Effector memory CD4-positive, alpha-beta T cell (primary cell): ENCODE data around the gene JAKMIP2.
"Not testable (repeated sequence)": the region's sequence is repeated elsewhere in the genome, so short reads cannot be mapped to it uniquely, and the experiment has no call there.

ENCODE experiments used
- DNase-seq, 3 donors: peaks; one replicate each; pipeline ENCODE4 v3.0.0-alpha.2; 2020
- H3K27ac ChIP-seq: 2 replicates; pipeline ENCODE4 v1.7.0; 2013; ENCODE audit warnings: mild to moderate bottlenecking, low read length, moderate library complexity; ENCODE audit not compliant: insufficient read depth, poor library complexity, severe bottlenecking
- H3K27me3 ChIP-seq: replicated peaks from 2 replicates; pipeline ENCODE4 v1.7.0; 2013; ENCODE audit warnings: mild to moderate bottlenecking, low read length; ENCODE audit not compliant: insufficient read depth, control insufficient read depth, poor library complexity, severe bottlenecking
- H3K36me3 ChIP-seq: 2 replicates; pipeline ENCODE4 v1.7.0; 2013; ENCODE audit warnings: mild to moderate bottlenecking, low read length, moderate library complexity; ENCODE audit not compliant: control insufficient read depth, insufficient read depth
- H3K4me1 ChIP-seq: 2 replicates; pipeline ENCODE4 v1.7.0; 2013; ENCODE audit warnings: low read length, mild to moderate bottlenecking; ENCODE audit not compliant: control insufficient read depth, insufficient read depth, poor library complexity, severe bottlenecking
- H3K4me3 ChIP-seq: 2 replicates; pipeline ENCODE4 v1.7.0; 2013; ENCODE audit warnings: low read length, low read depth, mild to moderate bottlenecking; ENCODE audit not compliant: insufficient read depth, poor library complexity, severe bottlenecking
- H3K9me3 ChIP-seq: 2 replicates; pipeline ENCODE4 v1.7.0; 2013; ENCODE audit warnings: mild to moderate bottlenecking, low read length, moderate library complexity; ENCODE audit not compliant: control insufficient read depth

The JAKMIP2 gene

DNA sequence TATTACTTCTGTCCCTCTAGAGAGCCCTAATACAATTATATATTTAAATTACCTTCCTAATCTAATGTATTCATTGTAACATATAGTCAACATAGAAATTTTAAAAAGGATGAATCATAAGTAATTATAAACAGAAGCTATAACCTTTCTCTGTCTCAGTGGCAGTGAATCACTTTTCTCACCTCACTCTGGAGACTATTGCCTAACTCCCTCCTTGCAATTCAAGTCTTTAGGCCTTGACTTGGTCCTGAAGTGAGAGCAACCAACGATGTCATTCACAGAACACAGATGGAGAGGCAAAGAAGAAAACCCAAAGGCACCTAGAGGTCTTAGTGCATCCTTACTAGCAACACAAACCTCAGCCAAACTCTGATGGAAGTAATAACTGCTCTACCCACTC is 139.4 kb downstream of the JAKMIP2 start:
- Histone ChIP-seq H3K9me3 (no peaks in the 10 kb centered on the region), H3K4me3 (no peak overlapping the region), H3K4me1 (no peaks in the 10 kb centered on the region), H3K27ac (no peak overlapping the region), H3K36me3 (peaks cover 4% of the 10 kb centered on the region), H3K27me3 (no peaks in the 10 kb centered on the region)
- no peak for DNase-seq

DNA sequence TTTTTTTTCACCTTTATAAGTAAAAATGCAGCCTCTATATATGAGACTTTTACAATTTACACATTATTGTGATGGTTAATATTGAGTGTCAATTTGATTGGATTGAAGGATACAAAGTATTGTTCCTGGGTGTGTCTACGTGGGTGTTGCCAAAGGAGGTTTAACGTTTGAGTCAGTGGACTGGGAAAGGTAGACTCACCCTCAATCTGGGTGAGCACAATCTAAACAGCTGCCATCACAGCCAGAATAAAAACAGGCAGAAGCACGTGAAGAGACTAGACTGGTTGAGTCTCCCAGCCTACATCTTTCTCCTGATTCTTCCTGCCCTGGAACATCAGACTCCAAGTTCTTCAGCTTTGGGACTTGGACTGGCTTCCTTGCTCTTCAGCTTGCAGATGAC is 139.9 kb downstream of the JAKMIP2 start:
- Histone ChIP-seq H3K27me3 (no peaks in the 10 kb centered on the region), H3K9me3 (no peaks in the 10 kb centered on the region), H3K4me3 (no peak overlapping the region), H3K36me3 (peaks cover 4% of the 10 kb centered on the region), H3K27ac (no peak overlapping the region), H3K4me1 (no peaks in the 10 kb centered on the region)
- no peak for DNase-seq

DNA sequence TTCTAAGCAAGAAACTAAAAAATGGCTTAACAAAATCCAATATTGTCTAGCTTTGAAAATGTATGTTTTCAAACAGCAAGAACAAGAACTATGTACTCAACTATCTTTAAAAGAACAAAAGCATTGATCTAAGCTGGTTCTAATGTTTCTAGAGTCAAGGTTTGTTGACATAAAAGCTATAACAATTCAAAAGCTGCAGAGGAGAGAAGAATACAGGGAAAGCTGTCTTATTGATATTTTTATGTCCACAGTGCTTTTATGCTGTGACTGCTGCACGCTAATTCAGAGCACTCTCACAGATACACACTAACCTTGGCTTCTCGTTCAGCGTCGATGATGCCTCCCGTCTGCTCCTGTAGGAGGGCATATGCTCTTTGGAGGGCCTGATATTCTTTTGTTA is 143.2 kb downstream of the JAKMIP2 start:
- Histone ChIP-seq H3K27me3 (no peaks in the 10 kb centered on the region), H3K4me1 (no peaks in the 10 kb centered on the region), H3K9me3 (no peaks in the 10 kb centered on the region), H3K27ac (no peak overlapping the region), H3K36me3 (peaks cover 4% of the 10 kb centered on the region), H3K4me3 (no peak overlapping the region)
- DNase-seq, result no peak

DNA sequence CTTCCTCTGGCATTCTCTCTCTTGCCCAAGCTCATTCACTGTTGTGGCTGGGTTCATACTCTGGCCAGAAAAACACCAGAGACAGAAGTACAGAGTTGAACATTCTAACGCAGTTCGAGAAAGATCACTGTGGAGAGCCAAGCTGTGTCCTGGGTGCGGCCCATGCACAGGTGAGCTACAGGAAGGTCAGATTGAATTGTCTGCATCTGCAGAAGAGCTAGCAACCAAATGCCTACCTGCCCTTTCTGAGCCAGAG is 145.9 kb downstream of the JAKMIP2 start:
- Histone ChIP-seq H3K36me3 (peaks cover 4% of the 10 kb centered on the region), H3K4me3 (no peak overlapping the region), H3K4me1 (no peaks in the 10 kb centered on the region), H3K9me3 (no peaks in the 10 kb centered on the region), H3K27ac (no peak overlapping the region), H3K27me3 (no peaks in the 10 kb centered on the region)
- no peak for DNase-seq

DNA sequence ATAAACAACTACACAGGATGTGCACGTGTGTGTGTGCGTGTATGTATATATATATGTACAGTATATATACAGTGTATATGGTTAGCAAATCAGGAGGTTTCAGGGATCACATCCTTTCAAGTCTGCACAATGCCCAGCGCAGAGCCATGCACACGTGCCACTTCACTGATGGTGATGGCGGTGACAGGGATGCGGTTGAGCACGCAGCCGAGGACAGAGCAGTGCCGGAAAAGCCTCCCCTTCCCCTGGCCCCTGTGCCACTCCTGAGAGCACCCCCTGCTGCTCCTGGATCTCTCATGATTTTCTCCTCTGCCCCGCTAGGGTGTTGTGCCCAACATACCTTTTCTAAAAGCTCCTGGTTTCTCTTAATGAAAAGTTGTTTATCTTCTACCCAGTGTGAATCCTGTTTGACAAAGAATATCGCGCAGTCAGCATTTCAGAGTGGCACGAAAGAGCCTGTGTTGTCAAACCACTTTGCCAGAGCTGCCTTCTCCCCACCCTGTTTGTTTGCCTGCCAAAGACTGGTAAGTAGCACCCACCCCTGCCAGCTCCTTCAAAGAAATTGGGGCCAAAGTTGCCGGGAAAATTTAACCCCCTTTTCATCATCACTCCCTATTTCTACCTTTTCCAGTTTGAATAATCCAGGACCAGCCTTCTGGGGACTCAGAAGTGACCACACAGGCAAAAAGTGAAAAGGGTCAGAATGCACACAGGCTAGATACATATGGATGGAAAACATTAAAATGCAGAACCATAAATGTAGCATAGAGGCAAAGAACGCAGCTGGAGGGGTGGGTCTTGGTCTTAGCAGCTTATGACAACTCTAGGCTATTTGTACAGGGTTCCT is 146.4 kb downstream of the JAKMIP2 start:
- Histone ChIP-seq H3K27me3 (no peaks in the 10 kb centered on the region), H3K4me1 (no peaks in the 10 kb centered on the region), H3K4me3 (no peak overlapping the region), H3K27ac (no peak overlapping the region), H3K36me3 (no peaks in the 10 kb centered on the region), H3K9me3 (no peaks in the 10 kb centered on the region)
- DNase-seq, result no peak

DNA sequence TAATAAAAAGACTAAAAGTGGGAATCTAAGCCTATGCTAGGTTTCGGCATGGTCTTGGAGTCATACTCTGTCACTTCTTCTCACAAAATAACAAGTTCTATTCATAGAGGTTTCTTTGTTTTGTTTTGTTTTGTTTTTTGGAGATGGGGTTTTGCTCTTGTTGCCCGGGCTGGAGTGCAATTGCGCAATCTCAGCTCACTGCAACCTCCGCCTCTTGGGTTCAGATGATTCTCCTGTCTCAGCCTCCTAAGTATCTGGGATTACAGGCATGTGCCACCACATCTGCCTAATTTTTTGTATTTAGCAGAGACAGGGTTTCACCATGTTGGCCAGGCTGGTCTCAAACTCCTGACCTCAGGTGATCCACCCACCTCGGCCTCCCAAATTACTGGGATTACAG is 147.1 kb downstream of the JAKMIP2 start:
- H3K36me3 ChIP-seq, H3K27ac ChIP-seq, H3K9me3 ChIP-seq, DNase-seq, H3K27me3 ChIP-seq, H3K4me1 ChIP-seq, H3K4me3 ChIP-seq: not testable (repeated sequence)

DNA sequence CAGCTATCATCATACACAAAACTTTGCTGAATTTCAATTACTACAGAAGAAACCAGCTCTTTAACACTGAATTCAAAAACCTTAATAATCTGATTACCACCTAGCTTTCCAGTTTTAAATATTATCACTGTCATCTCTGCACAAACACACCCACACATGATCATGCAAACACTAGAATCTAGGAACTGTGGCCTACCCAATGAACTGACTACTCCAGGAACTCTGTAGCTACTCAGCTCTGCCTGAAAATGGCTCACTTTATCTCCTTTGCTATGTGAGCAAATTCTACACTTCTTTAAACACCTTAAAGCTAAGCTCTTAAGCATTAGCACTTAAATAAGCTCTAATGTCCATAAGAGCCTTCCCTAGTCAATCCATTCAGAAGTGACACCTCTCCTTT is 149.4 kb downstream of the JAKMIP2 start:
- no peaks in the 10 kb centered on the region for H3K9me3 ChIP-seq
- no peak for DNase-seq
- H3K4me3 ChIP-seq, result no peak overlapping the region
- H3K27me3 ChIP-seq, result no peaks in the 10 kb centered on the region
- no peak overlapping the region for H3K27ac ChIP-seq
- H3K4me1 ChIP-seq, result no peaks in the 10 kb centered on the region
- no peaks in the 10 kb centered on the region for H3K36me3 ChIP-seq

DNA sequence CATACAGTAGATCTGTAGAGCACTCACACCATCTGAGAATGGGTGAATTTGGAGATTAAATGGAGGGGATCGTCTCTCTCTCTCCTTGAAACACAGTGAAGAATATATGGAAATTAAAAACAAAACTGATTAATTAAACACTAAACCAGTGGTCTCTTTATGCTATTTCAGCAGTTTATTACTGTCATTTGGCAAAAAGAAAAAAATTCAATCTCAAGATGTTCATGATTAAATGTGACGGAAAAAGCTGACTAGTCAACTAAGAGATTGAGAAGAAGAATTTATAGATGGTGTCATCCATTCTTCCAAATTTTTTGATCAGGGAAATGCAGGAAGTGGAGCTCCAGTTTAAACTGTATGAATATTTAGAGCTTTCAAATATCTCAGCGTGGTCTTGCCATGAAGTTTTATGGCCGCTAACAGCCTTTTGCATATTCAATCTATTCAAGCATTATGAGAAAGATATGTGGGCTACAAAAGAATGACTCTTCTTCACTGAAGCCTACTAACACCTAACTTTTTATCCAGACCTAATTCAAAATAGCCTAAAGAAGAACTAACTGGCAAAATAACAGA is 151.0 kb downstream of the JAKMIP2 start:
- no peak for DNase-seq
- Histone ChIP-seq H3K27me3 (no peaks in the 10 kb centered on the region), H3K27ac (no peak overlapping the region), H3K4me3 (no peak overlapping the region), H3K4me1 (no peaks in the 10 kb centered on the region), H3K9me3 (no peaks in the 10 kb centered on the region), H3K36me3 (no peaks in the 10 kb centered on the region)

DNA sequence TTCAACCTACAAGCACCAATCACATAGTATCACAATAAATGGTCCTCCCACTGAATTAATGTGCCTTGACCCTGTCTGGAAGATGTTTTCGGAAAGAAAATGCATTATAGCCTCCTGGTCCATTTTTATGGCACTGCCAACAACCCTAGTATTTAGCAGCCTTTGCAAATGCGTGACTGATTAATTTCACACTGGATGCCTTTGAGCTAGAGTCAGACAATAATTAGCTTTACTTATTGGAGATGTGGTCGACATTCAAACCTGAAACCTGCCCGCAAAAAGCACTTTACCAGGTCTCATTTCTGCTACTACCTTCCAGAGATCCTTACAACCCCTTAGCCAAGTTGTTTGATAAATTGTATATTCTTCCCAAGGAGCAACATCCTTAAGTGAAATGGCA is 153.3 kb downstream of the JAKMIP2 start:
- H3K36me3 ChIP-seq, result no peaks in the 10 kb centered on the region
- no peak overlapping the region for H3K27ac ChIP-seq
- no peaks in the 10 kb centered on the region for H3K9me3 ChIP-seq
- no peak for DNase-seq
- no peak overlapping the region for H3K4me3 ChIP-seq
- H3K4me1 ChIP-seq, result no peaks in the 10 kb centered on the region
- no peaks in the 10 kb centered on the region for H3K27me3 ChIP-seq

DNA sequence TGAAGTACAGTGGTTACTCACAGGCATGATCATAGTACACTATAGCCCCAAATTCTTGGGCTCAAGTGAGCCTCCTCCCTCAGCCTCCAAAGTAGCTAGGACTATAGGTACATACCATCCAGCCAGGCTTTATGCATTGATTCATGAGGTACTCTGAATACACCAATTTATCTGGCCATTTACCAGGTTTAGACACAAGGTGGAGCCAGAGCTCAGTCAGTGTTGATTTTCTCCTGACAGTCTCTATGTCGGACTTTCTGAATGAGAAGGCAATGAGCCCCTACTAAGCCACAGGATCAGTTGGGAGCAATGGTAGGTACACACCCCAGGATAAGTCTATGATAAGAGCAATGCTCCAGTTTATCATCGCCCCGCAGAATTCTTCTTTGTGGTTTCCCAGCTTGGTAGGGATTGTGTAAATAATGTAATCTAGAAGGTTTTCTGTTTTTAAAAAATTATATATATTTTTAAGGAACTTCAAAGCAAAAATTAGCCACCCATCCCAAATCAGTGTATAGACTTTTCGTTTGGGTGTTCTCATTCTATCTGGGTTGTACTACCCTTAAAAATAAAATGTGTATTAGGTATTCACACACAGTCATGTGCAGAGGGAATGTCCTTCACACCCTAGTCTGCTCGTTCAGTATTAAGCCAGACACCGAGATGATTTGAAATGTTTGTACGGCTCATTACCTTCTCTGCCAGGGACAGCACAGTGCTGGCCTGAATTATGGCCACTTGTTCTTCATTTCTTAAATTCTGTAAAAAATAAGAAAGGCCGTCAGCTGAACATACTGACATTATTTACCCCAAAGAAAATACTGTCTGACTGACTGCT is 154.3 kb downstream of the JAKMIP2 start:
- Histone ChIP-seq H3K27ac (no peak overlapping the region), H3K36me3 (no peaks in the 10 kb centered on the region), H3K4me1 (no peaks in the 10 kb centered on the region), H3K9me3 (no peaks in the 10 kb centered on the region), H3K4me3 (no peak overlapping the region), H3K27me3 (no peaks in the 10 kb centered on the region)
- DNase-seq, result peak in 2 of 3 donors; percentile 1 to 2
